GM12878 (cell line): ENCODE data around the gene ZNF408. TPM values are rescaled to one million over a fixed set of nuclear protein-coding genes. Genes with fewer than 3 reads are reported as not detected.

Source experiments
- ATAC-seq: fragments of 200-7000 bp; cut with Tn5 transposase; 3 replicates; pipeline ENCODE4 v1.9.1; 2020; ENCODE audit warnings: mild to moderate bottlenecking, moderate library complexity
- BruUV-seq: library from RNA; stranded (reverse); fragments of 400-500 nt; replicated peaks from 2 replicates; lab custom pipeline; 2021; lab: Mats Ljungman, UMichigan
- CTCF ChIA-PET: fragments of 300-600 bp; sonication (Branson Sonifier 250); formaldehyde crosslinking; extraction: SDS; loops from one replicate; lab custom pipeline; 2021; ENCODE audit warnings: inconsistent platforms; lab: Yijun Ruan, JAX
- POLR2A ChIA-PET: fragments of 350-600 bp; formaldehyde crosslinking; extraction: SDS; loops from one replicate; lab custom pipeline; 2021; ENCODE audit warnings: inconsistent platforms; lab: Charles Lee
- RAD21 ChIA-PET: fragments of 300-600 bp; sonication (Branson Sonifier 250); formaldehyde crosslinking; loops from one replicate; lab custom pipeline; 2023; ENCODE audit warnings: antibody characterized with exemption; ENCODE audit not compliant: unreplicated experiment; lab: Charles Lee
- SMC1A ChIA-PET: fragments of 300-600 bp; sonication (Branson Sonifier 250); formaldehyde crosslinking; loops from one replicate; lab custom pipeline; 2023; ENCODE audit not compliant: unreplicated experiment, uncharacterized antibody; lab: Charles Lee
- DNase-seq: peaks from one replicate; pipeline ENCODE4 v3.0.0-alpha.2; 2011; ENCODE audit warnings: low read depth, low spot score
- FAIRE-seq: peaks from 3 replicates; lab custom pipeline; 2011; peaks lifted over from hg19 to GRCh38; lab: Jason Lieb, UNC
- H2AFZ ChIP-seq: 2 replicates; pipeline ENCODE4 v1.6.0; 2011; ENCODE audit warnings: low read depth, low read length, control low read depth; ENCODE audit not compliant: control insufficient read depth
- H3K27ac ChIP-seq: 2 replicates; pipeline ENCODE4 v1.5.1; 2011; ENCODE audit warnings: control low read depth; ENCODE audit not compliant: control insufficient read depth, insufficient read depth
- H3K27me3 ChIP-seq, 2 experiments: replicated peaks in 1 of 2; 2 replicates each; pipeline versions ENCODE4 v1.6.0 to v1.6.1; 2011; ENCODE audit warnings: low read length in 1 of 2; ENCODE audit not compliant: control insufficient read depth in 2 of 2, insufficient read depth in 2 of 2
- H3K36me3 ChIP-seq, 2 experiments: 2 replicates each; pipeline ENCODE4 v1.5.1; 2011; ENCODE audit warnings: low read length in 1 of 2; ENCODE audit not compliant: control insufficient read depth in 2 of 2, insufficient read depth in 2 of 2
- H3K4me1 ChIP-seq: 2 replicates; pipeline ENCODE4 v1.6.1; 2011; ENCODE audit warnings: mild to moderate bottlenecking, low read length, moderate library complexity, mixed read lengths; ENCODE audit not compliant: control insufficient read depth, insufficient read depth
- H3K4me2 ChIP-seq: 2 replicates; pipeline ENCODE4 v1.6.0; 2011; ENCODE audit warnings: control low read depth; ENCODE audit not compliant: control insufficient read depth, insufficient read depth
- H3K4me3 ChIP-seq: fragments of 200-600 bp; sonication (generic); 2 replicates; pipeline ENCODE4 v1.5.1; 2016
- H3K79me2 ChIP-seq: 2 replicates; pipeline ENCODE4 v1.6.0; 2011; ENCODE audit warnings: low read length; ENCODE audit not compliant: control insufficient read depth, insufficient read depth
- H3K9ac ChIP-seq: 2 replicates; pipeline ENCODE4 v1.8.0; 2011; ENCODE audit warnings: low read length, control low read depth, mixed read lengths; ENCODE audit not compliant: control insufficient read depth, insufficient read depth
- H3K9me3 ChIP-seq: replicated peaks from 3 replicates; pipeline ENCODE4 v1.5.1; 2011; ENCODE audit warnings: mild to moderate bottlenecking, low read length; ENCODE audit not compliant: control insufficient read depth, insufficient read depth
- H4K20me1 ChIP-seq: 2 replicates; pipeline ENCODE4 v1.6.0; 2011; ENCODE audit not compliant: control insufficient read depth, insufficient read depth
- DPF2 ChIP-seq: fragments of 450-650 bp; IDR thresholded peaks from 2 replicates; pipeline ENCODE4 v1.6.1; 2017; ENCODE audit warnings: mild to moderate bottlenecking
- FOXK2 ChIP-seq: fragments of 450-650 bp; IDR thresholded peaks from 2 replicates; pipeline ENCODE4 v1.6.1; 2017; ENCODE audit warnings: mild to moderate bottlenecking, moderate library complexity
- RELA ChIP-seq: fragments of 450-650 bp; IDR thresholded peaks from 2 replicates; pipeline ENCODE4 v1.8.0; 2014; ENCODE audit warnings: borderline replicate concordance; ENCODE audit not compliant: partially characterized antibody
- SMARCA5 ChIP-seq: fragments of 450-650 bp; IDR thresholded peaks from 2 replicates; pipeline ENCODE4 v1.6.1; 2017; ENCODE audit warnings: mild to moderate bottlenecking
- ZZZ3 ChIP-seq: IDR thresholded peaks from 2 replicates; pipeline ENCODE4 v1.6.1; 2011; ENCODE audit warnings: low read depth; ENCODE audit not compliant: control insufficient read depth, insufficient read length
- WGBS: methylation state at CpG from one replicate; pipeline ENCODE4 v1.1.6; 2016; ENCODE audit warnings: low lambda C conversion rate; ENCODE audit not compliant: insufficient replicate concordance, insufficient coverage; ENCODE audit errors: missing lambda C conversion rate; 5-methylcytosine and 5-hydroxymethylcytosine counted together
- in situ Hi-C: fragments of 300-500 bp; cut with MboI; formaldehyde crosslinking; loops from 9 replicates; pipeline ENCODE4 v1.14.3; 2018; ENCODE audit warnings: mixed read lengths
- intact Hi-C: fragments of 100-400 bp; cut with micrococcal nuclease; formaldehyde crosslinking; loops from one replicate; pipeline ENCODE4 v1.14.2; 2022; ENCODE audit not compliant: unreplicated experiment
- polyA plus RNA-seq, 11 experiments: library from polyadenylated mRNA; depleted of rRNA in 4 of 11; unstranded in 6 of 11; stranded (reverse) in 5 of 11; fragments of >200 nt; fragmentation: Nextera tagmentation in 4 of 11; fragmentation: Illumina TruSeq in 1 of 11; extraction: Ambion mirVana in 4 of 11; extraction: Trizol in 1 of 11; gene quantifications; 1 replicate in 1 of 11; 2 replicates in 10 of 11; pipeline versions ENCODE4 v1.2.1 to v1.2.3, GENCODE V29; 2011 to 2016; ENCODE audit warnings: inconsistent platforms in 2 of 11, missing spikeins in 2 of 11, low read depth in 1 of 11
- total RNA-seq, 4 experiments: library from RNA; depleted of rRNA in 3 of 4; stranded (reverse); fragments of >200 nt in 3 of 4; fragmentation: Illumina TruSeq in 1 of 4; extraction: Trizol in 1 of 4; gene quantifications; 2 replicates each; pipeline versions ENCODE4 v1.2.1 to v1.2.3, GENCODE V29; 2013 to 2021
- TF ChIP-seq, protein P1 (sequence below): fragments of 150-350 bp; IDR thresholded peaks from 2 replicates; pipeline ENCODE4 v1.6.1; 2014; ENCODE audit warnings: mild to moderate bottlenecking, low read depth, low read length
- TF ChIP-seq, protein P2 (sequence below): fragments of 450-650 bp; IDR thresholded peaks from 2 replicates; pipeline ENCODE4 v1.6.1; 2017; ENCODE audit warnings: mild to moderate bottlenecking, moderate library complexity

Gene ZNF408
- total and polyA plus RNA-seq, 10 of the 15 experiments (the other 5 are each of a cell fraction or from before 2014, with no cell fraction given), result 0.19 to 11.3 (median 7.2) TPM

GRCh38 chr11:46682773-46683752 lies 17.8 kb upstream of the ZNF408 start:
- no peak overlapping the region for H3K4me3 ChIP-seq

DNA sequence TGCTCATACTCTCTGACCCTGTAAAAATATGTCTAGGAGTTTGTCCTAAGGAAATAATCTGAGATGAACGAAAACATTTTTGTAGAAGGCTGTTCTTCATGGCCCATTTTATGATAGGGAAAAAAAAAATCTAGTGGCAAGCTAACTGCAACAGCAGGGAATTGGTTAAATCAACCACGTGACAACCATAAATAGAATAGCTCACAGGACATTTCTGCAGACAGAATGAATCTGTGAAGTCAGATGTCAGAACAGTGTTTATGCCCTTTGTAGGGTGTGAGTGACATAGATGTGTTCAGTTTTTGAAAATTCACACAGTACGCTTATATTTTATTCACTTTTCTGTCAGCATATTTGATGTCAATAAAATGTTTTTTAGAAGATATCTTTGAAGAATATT lies 16.5 kb upstream of the ZNF408 start:
- 99% methylated on average over 3 of the region's 3 CpGs for WGBS
- no peaks in the 10 kb centered on the region for H3K27me3 ChIP-seq
- no peak overlapping the region for H3K27ac ChIP-seq
- no TSS peak for BruUV-seq
- intact Hi-C loops, result no loop called here
- TF ChIP-seq DPF2 (no peak), ZZZ3 (no peak), RELA (no peak)
- TF ChIP-seq, protein P1, sequence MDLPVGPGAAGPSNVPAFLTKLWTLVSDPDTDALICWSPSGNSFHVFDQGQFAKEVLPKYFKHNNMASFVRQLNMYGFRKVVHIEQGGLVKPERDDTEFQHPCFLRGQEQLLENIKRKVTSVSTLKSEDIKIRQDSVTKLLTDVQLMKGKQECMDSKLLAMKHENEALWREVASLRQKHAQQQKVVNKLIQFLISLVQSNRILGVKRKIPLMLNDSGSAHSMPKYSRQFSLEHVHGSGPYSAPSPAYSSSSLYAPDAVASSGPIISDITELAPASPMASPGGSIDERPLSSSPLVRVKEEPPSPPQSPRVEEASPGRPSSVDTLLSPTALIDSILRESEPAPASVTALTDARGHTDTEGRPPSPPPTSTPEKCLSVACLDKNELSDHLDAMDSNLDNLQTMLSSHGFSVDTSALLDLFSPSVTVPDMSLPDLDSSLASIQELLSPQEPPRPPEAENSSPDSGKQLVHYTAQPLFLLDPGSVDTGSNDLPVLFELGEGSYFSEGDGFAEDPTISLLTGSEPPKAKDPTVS, result no peak
- TF ChIP-seq, protein P2, sequence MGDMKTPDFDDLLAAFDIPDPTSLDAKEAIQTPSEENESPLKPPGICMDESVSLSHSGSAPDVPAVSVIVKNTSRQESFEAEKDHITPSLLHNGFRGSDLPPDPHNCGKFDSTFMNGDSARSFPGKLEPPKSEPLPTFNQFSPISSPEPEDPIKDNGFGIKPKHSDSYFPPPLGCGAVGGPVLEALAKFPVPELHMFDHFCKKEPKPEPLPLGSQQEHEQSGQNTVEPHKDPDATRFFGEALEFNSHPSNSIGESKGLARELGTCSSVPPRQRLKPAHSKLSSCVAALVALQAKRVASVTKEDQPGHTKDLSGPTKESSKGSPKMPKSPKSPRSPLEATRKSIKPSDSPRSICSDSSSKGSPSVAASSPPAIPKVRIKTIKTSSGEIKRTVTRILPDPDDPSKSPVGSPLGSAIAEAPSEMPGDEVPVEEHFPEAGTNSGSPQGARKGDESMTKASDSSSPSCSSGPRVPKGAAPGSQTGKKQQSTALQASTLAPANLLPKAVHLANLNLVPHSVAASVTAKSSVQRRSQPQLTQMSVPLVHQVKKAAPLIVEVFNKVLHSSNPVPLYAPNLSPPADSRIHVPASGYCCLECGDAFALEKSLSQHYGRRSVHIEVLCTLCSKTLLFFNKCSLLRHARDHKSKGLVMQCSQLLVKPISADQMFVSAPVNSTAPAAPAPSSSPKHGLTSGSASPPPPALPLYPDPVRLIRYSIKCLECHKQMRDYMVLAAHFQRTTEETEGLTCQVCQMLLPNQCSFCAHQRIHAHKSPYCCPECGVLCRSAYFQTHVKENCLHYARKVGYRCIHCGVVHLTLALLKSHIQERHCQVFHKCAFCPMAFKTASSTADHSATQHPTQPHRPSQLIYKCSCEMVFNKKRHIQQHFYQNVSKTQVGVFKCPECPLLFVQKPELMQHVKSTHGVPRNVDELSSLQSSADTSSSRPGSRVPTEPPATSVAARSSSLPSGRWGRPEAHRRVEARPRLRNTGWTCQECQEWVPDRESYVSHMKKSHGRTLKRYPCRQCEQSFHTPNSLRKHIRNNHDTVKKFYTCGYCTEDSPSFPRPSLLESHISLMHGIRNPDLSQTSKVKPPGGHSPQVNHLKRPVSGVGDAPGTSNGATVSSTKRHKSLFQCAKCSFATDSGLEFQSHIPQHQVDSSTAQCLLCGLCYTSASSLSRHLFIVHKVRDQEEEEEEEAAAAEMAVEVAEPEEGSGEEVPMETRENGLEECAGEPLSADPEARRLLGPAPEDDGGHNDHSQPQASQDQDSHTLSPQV, result no peak
- H2AFZ ChIP-seq, result no peak overlapping the region
- ChIA-PET SMC1A (no interaction called here), RAD21 (no interaction called here), POLR2A (interaction anchor here (0.6 kb wide), 1 partner anchor 694 kb away, joined by 3 read pairs; no protein-coding TSS in a partner anchor), CTCF (no interaction called here)
- H3K4me1 ChIP-seq, result no peaks in the 10 kb centered on the region
- H3K36me3 ChIP-seq, result peaks cover 6 to 18% of the 10 kb centered on the region in 2 experiments; a peak in 3 of 4 replicates
- ATAC-seq, result no peak
- no peak overlapping the region for H3K9ac ChIP-seq
- H3K9me3 ChIP-seq, result no peaks in the 10 kb centered on the region
- DNase-seq, result no peak
- in situ Hi-C loops, result no loop called here
- H4K20me1 ChIP-seq, result no peaks in the 10 kb centered on the region
- H3K4me2 ChIP-seq, result no peak overlapping the region
- H3K79me2 ChIP-seq, result no peaks in the 10 kb centered on the region
- no peak overlapping the region for H3K4me3 ChIP-seq
- no peak for FAIRE-seq

More at GRCh38 chr11:46682773-46683752, 17.8 kb upstream of the ZNF408 start:
- intact Hi-C loops (no loop called here), in situ Hi-C loops (no loop called here)
- ChIA-PET RAD21 (no interaction called here), POLR2A (no interaction called here), CTCF (no interaction called here), SMC1A (no interaction called here)
- BruUV-seq, result no TSS peak
- 99% methylated on average over 10 of the region's 11 CpGs for WGBS
- ATAC-seq (no peak), FAIRE-seq (no peak), DNase-seq (no peak)
- no peaks in the 10 kb centered on the region for H3K79me2 ChIP-seq
- H3K9me3 ChIP-seq, result no peaks in the 10 kb centered on the region
- H3K27ac ChIP-seq, result no peak overlapping the region
- no peak overlapping the region for H3K9ac ChIP-seq
- H3K4me2 ChIP-seq, result no peak overlapping the region
- H4K20me1 ChIP-seq, result no peaks in the 10 kb centered on the region
- H3K36me3 ChIP-seq, result peaks cover 6 to 28% of the 10 kb centered on the region in 2 experiments; a peak in 3 of 4 replicates
- no peak overlapping the region for H2AFZ ChIP-seq
- H3K4me1 ChIP-seq, result no peaks in the 10 kb centered on the region
- no peaks in the 10 kb centered on the region for H3K27me3 ChIP-seq
- TF ChIP-seq SMARCA5 (0 out of 2 replicates have a peak, but pooled peaks have one; percentile 30), FOXK2 (no peak)
